ENCODE data around the gene ZBP1. TPM values are rescaled to one million over a fixed set of nuclear protein-coding genes. Genes with fewer than 3 reads are reported as not detected.

ZBP1 gene
- total and polyA plus RNA-seq, 10 of the 15 experiments (the other 5 are each of a cell fraction or from before 2014, with no cell fraction given) = 0.93 to 10.6 (median 4.8) TPM

DNA sequence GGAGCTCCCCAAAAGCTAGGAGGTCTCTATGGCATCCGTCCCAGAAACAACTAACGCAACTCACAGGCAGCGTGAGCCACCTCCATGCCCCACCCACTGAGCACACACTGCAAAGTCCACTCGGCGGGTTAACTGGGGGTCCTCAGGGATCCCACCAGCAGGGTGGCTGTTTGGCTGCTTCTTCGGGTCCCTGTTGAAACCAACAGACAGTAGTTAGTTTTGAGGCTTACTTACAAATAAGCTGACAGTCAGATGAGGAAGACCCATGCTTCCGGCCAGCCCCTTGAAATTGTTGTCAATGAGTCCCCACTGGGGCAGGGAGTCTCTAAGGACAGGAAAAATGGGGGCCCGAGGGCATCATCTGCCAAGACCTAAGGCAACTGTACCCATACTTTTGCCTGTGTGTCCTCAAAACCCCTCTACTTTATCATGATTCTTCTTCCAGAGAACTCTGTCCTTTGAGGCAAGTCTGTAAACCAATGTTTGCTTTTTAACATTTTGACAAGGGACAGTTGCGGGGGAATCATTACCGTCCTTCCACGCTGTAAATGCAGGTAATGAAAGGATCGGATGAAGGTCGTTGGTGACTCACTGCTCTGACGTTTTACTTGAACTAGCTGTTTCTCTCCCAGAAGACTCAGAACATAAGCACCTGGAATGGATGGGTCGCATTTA, 61.5 kb downstream of the ZBP1 start (continued):
- TF ChIP-seq, protein P1, sequence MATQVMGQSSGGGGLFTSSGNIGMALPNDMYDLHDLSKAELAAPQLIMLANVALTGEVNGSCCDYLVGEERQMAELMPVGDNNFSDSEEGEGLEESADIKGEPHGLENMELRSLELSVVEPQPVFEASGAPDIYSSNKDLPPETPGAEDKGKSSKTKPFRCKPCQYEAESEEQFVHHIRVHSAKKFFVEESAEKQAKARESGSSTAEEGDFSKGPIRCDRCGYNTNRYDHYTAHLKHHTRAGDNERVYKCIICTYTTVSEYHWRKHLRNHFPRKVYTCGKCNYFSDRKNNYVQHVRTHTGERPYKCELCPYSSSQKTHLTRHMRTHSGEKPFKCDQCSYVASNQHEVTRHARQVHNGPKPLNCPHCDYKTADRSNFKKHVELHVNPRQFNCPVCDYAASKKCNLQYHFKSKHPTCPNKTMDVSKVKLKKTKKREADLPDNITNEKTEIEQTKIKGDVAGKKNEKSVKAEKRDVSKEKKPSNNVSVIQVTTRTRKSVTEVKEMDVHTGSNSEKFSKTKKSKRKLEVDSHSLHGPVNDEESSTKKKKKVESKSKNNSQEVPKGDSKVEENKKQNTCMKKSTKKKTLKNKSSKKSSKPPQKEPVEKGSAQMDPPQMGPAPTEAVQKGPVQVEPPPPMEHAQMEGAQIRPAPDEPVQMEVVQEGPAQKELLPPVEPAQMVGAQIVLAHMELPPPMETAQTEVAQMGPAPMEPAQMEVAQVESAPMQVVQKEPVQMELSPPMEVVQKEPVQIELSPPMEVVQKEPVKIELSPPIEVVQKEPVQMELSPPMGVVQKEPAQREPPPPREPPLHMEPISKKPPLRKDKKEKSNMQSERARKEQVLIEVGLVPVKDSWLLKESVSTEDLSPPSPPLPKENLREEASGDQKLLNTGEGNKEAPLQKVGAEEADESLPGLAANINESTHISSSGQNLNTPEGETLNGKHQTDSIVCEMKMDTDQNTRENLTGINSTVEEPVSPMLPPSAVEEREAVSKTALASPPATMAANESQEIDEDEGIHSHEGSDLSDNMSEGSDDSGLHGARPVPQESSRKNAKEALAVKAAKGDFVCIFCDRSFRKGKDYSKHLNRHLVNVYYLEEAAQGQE (IDR thresholded peaks at IDR 0.05; ENCODE audit: low read depth, low read length) = no peak
- no peak for TF ChIP-seq GABPA (IDR thresholded peaks at IDR 0.05; ENCODE audit: low read depth)
- TF ChIP-seq, protein P2, sequence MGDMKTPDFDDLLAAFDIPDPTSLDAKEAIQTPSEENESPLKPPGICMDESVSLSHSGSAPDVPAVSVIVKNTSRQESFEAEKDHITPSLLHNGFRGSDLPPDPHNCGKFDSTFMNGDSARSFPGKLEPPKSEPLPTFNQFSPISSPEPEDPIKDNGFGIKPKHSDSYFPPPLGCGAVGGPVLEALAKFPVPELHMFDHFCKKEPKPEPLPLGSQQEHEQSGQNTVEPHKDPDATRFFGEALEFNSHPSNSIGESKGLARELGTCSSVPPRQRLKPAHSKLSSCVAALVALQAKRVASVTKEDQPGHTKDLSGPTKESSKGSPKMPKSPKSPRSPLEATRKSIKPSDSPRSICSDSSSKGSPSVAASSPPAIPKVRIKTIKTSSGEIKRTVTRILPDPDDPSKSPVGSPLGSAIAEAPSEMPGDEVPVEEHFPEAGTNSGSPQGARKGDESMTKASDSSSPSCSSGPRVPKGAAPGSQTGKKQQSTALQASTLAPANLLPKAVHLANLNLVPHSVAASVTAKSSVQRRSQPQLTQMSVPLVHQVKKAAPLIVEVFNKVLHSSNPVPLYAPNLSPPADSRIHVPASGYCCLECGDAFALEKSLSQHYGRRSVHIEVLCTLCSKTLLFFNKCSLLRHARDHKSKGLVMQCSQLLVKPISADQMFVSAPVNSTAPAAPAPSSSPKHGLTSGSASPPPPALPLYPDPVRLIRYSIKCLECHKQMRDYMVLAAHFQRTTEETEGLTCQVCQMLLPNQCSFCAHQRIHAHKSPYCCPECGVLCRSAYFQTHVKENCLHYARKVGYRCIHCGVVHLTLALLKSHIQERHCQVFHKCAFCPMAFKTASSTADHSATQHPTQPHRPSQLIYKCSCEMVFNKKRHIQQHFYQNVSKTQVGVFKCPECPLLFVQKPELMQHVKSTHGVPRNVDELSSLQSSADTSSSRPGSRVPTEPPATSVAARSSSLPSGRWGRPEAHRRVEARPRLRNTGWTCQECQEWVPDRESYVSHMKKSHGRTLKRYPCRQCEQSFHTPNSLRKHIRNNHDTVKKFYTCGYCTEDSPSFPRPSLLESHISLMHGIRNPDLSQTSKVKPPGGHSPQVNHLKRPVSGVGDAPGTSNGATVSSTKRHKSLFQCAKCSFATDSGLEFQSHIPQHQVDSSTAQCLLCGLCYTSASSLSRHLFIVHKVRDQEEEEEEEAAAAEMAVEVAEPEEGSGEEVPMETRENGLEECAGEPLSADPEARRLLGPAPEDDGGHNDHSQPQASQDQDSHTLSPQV (IDR thresholded peaks at IDR 0.05) = no peak
- no peak for TF ChIP-seq SREBF2 (IDR thresholded peaks at IDR 0.05; ENCODE audit: low read length)
- TF ChIP-seq NFIC (IDR thresholded peaks at IDR 0.05; ENCODE audit: low read depth, low read length) = no peak
